HFF-Myc (cell line): Measurements from ENCODE around the gene ZNF75A.

Source experiments
- DNase-seq: peaks from one replicate; pipeline ENCODE4 v3.0.0-alpha.2; 2011; ENCODE audit warnings: low read depth; ENCODE audit errors: extremely low read depth
- H3K4me3 ChIP-seq: replicated peaks from 2 replicates; pipeline ENCODE4 v1.5.1; 2011; ENCODE audit warnings: low read depth, mild to moderate bottlenecking, control low read depth, low read length
- CTCF ChIP-seq: IDR thresholded peaks from 2 replicates; pipeline ENCODE4 v1.5.1; 2012; ENCODE audit warnings: mild to moderate bottlenecking, low read depth, low read length, control low read depth; ENCODE audit errors: missing control alignments

Gene ZNF75A

GRCh38 chr16:3276679-3277078 is 28.6 kb upstream of the ZNF75A start:
- H3K4me3 ChIP-seq: no peak overlapping the region
- no peak for TF ChIP-seq CTCF
- no peak for DNase-seq

GRCh38 chr16:3281222-3281820 is 24.0 kb upstream of the ZNF75A start:
- H3K4me3 ChIP-seq: no peak overlapping the region
- TF ChIP-seq CTCF: no peak
- DNase-seq: no peak

GRCh38 chr16:3282103-3282729 is 23.1 kb upstream of the ZNF75A start:
- H3K4me3 ChIP-seq: peak overlapping the region; percentile 100
- DNase-seq: no peak
- TF ChIP-seq CTCF: no peak

GRCh38 chr16:3282730-3283542 is 22.4 kb upstream of the ZNF75A start, which contains the start of gene ZNF263:
ZNF263 (plus strand) TSS chr16:3283491; CDS start chr16:3283819, 328 bp downstream.
- DNase-seq: peak; percentile 97
- no peak for TF ChIP-seq CTCF
- peak within 1 kb of the TSS; percentile 100 for H3K4me3 ChIP-seq

- TF ChIP-seq CTCF: no peak
- peak overlapping the region; percentile 100 for H3K4me3 ChIP-seq
- no peak for DNase-seq
Observed at GRCh38 chr16:3283543-3284447, 21.5 kb upstream of the ZNF75A start.

- peak overlapping the region; percentile 100 for H3K4me3 ChIP-seq
- DNase-seq: no peak
- TF ChIP-seq CTCF: no peak
Observed at GRCh38 chr16:3285131-3285530, 20.2 kb upstream of the ZNF75A start.
